HEK293 (cell line): ENCODE data around the gene ATP6V0E2.

Source experiments
- CTCF ChIA-PET: fragments of 350-600 bp; formaldehyde crosslinking; extraction: SDS; loops from one replicate; lab custom pipeline; 2021; ENCODE audit warnings: antibody characterized with exemption; lab: Yijun Ruan, JAX
- POLR2A ChIA-PET: fragments of 300-600 bp; formaldehyde crosslinking; extraction: SDS; loops from one replicate; lab custom pipeline; 2020; ENCODE audit warnings: antibody characterized with exemption, inconsistent platforms; lab: Yijun Ruan, JAX
- H3K27ac ChIP-seq: fragments of 200-500 bp; sonication (Bioruptor generic); 2 replicates; pipeline ENCODE4 v1.5.1; 2014; ENCODE audit warnings: low read depth, low read length, control low read depth, inconsistent platforms; ENCODE audit errors: extremely low read depth
- H3K36me3 ChIP-seq, 2 experiments: fragments of 200-500 bp in 1 of 2; sonication (Bioruptor generic) in 1 of 2; 1 replicate in 1 of 2; 2 replicates in 1 of 2; pipeline ENCODE4 v1.5.1; 2014 to 2017; ENCODE audit warnings: inconsistent platforms in 2 of 2, low read length in 2 of 2; ENCODE audit not compliant: control insufficient read depth in 2 of 2, insufficient read depth in 1 of 2
- H3K4me1 ChIP-seq: fragments of 200-500 bp; sonication (Bioruptor generic); 2 replicates; pipeline ENCODE4 v1.5.1; 2014; ENCODE audit warnings: mild to moderate bottlenecking, low read length, inconsistent platforms; ENCODE audit not compliant: control insufficient read depth, insufficient read depth
- H3K4me3 ChIP-seq: 2 replicates; pipeline ENCODE4 v1.5.1; 2011; ENCODE audit warnings: low read depth, mild to moderate bottlenecking, control low read depth, low read length, moderate library complexity
- H3K9me3 ChIP-seq: fragments of 200-500 bp; sonication (Bioruptor generic); 2 replicates; pipeline ENCODE4 v1.5.1; 2014; ENCODE audit warnings: low read depth, low read length, inconsistent platforms; ENCODE audit not compliant: control insufficient read depth, insufficient read depth
- GLI2 ChIP-seq: fragments of 450-650 bp; formaldehyde crosslinking; IDR thresholded peaks from 2 replicates; pipeline ENCODE4; 2017; ENCODE audit warnings: missing biosample characterization, missing genetic modification characterization, low read depth, borderline replicate concordance
- GLI4 ChIP-seq: fragments of 450-650 bp; formaldehyde crosslinking; IDR thresholded peaks from 2 replicates; pipeline ENCODE4 v1.5.1; 2016; ENCODE audit warnings: missing biosample characterization, missing genetic modification characterization
- HIC1 ChIP-seq: fragments of 450-650 bp; formaldehyde crosslinking; IDR thresholded peaks from 2 replicates; pipeline ENCODE4 v1.5.1; 2016; ENCODE audit warnings: missing biosample characterization, missing genetic modification characterization
- IKZF3 ChIP-seq: fragments of 450-650 bp; IDR thresholded peaks from 2 replicates; pipeline ENCODE4 v1.5.0; 2018; ENCODE audit warnings: missing biosample characterization, mild to moderate bottlenecking, missing genetic modification characterization, moderate library complexity
- ZBTB17 ChIP-seq: fragments of 450-650 bp; formaldehyde crosslinking; IDR thresholded peaks from 2 replicates; pipeline ENCODE4 v1.5.1; 2016; ENCODE audit warnings: missing biosample characterization, missing genetic modification characterization
- ZBTB8A ChIP-seq: fragments of 450-650 bp; formaldehyde crosslinking; IDR thresholded peaks from 2 replicates; pipeline ENCODE4 v1.5.1; 2016; ENCODE audit warnings: missing biosample characterization, missing genetic modification characterization
- ZEB2 ChIP-seq: fragments of 450-650 bp; formaldehyde crosslinking; IDR thresholded peaks from 2 replicates; pipeline ENCODE4 v1.5.1; 2016; ENCODE audit warnings: missing biosample characterization, missing genetic modification characterization
- ZNF140 ChIP-seq: fragments of 450-650 bp; formaldehyde crosslinking; IDR thresholded peaks from 2 replicates; pipeline ENCODE4 v1.5.1; 2016; ENCODE audit warnings: missing biosample characterization, missing genetic modification characterization
- ZNF18 ChIP-seq: fragments of 450-650 bp; formaldehyde crosslinking; IDR thresholded peaks from 2 replicates; pipeline ENCODE4 v1.5.1; 2016; ENCODE audit warnings: missing biosample characterization, missing genetic modification characterization
- ZNF239 ChIP-seq: fragments of 450-650 bp; formaldehyde crosslinking; IDR thresholded peaks from 2 replicates; pipeline ENCODE4 v1.5.1; 2016; ENCODE audit warnings: missing biosample characterization, missing genetic modification characterization
- ZNF292 ChIP-seq: fragments of 450-650 bp; formaldehyde crosslinking; IDR thresholded peaks from 2 replicates; pipeline ENCODE4 v1.5.1; 2016; ENCODE audit warnings: low read depth, missing biosample characterization, missing genetic modification characterization, borderline replicate concordance
- ZNF335 ChIP-seq: fragments of 450-650 bp; formaldehyde crosslinking; conservative IDR thresholded peaks from 2 replicates; pipeline ENCODE4 v1.5.1; 2016; ENCODE audit warnings: missing biosample characterization, missing genetic modification characterization
- ZNF362 ChIP-seq: fragments of 450-650 bp; formaldehyde crosslinking; IDR thresholded peaks from 2 replicates; pipeline ENCODE4 v1.5.1; 2016; ENCODE audit warnings: missing biosample characterization, missing genetic modification characterization
- ZNF37A ChIP-seq: fragments of 450-650 bp; IDR thresholded peaks from 2 replicates; pipeline ENCODE4 v1.5.1; 2018; ENCODE audit warnings: missing biosample characterization, missing genetic modification characterization
- ZNF596 ChIP-seq: fragments of 450-650 bp; IDR thresholded peaks from 2 replicates; pipeline ENCODE4 v1.5.0; 2018; ENCODE audit warnings: missing biosample characterization, mild to moderate bottlenecking, missing genetic modification characterization, moderate library complexity
- ZNF600 ChIP-seq: fragments of 450-650 bp; formaldehyde crosslinking; IDR thresholded peaks from 2 replicates; pipeline ENCODE4 v1.5.1; 2016; ENCODE audit warnings: missing biosample characterization, missing genetic modification characterization
- ZNF791 ChIP-seq: fragments of 450-650 bp; formaldehyde crosslinking; IDR thresholded peaks from 2 replicates; pipeline ENCODE4 v1.5.1; 2016; ENCODE audit warnings: missing biosample characterization, missing genetic modification characterization
- TF ChIP-seq, protein P1 (sequence below): fragments of 450-650 bp; formaldehyde crosslinking; IDR thresholded peaks from 2 replicates; pipeline ENCODE4 v1.5.1; 2016; ENCODE audit warnings: missing biosample characterization, missing genetic modification characterization
- TF ChIP-seq, protein P2 (sequence below): fragments of 450-650 bp; formaldehyde crosslinking; IDR thresholded peaks from 2 replicates; pipeline ENCODE4 v1.5.1; 2016; ENCODE audit warnings: missing biosample characterization, missing genetic modification characterization
- TF ChIP-seq, protein P3 (sequence below): fragments of 450-650 bp; formaldehyde crosslinking; IDR thresholded peaks from 2 replicates; pipeline ENCODE4 v1.5.1; 2016; ENCODE audit warnings: missing biosample characterization, missing genetic modification characterization
- TF ChIP-seq, protein P4 (sequence below): fragments of 450-650 bp; formaldehyde crosslinking; IDR thresholded peaks from 2 replicates; pipeline ENCODE4 v1.5.1; 2016; ENCODE audit warnings: missing biosample characterization, missing genetic modification characterization

Gene ATP6V0E2

GRCh38 chr7:149838224-149838991 is 35.4 kb upstream of the ATP6V0E2 start, which contains the start of gene ZNF862 (continued):
- no peak for TF ChIP-seq ZNF140
- peak; percentile 99 for TF ChIP-seq ZBTB17 (tag by site-specific recombination)
- no peak for TF ChIP-seq ZNF239 (tag by site-specific recombination)
- TF ChIP-seq, all 188 proteins: peak for 66

GRCh38 chr7:149838992-149839408 is 34.8 kb upstream of the ATP6V0E2 start:
- Histone ChIP-seq H3K4me1 (no peaks in the 10 kb centered on the region), H3K4me3 (peak overlapping the region; percentile 77), H3K9me3 (no peaks in the 10 kb centered on the region), H3K27ac (peak overlapping the region; percentile 65; the same call in 1 of the 2 replicates), H3K36me3 (no peaks in the 10 kb centered on the region)
- ChIA-PET CTCF (interaction anchor here (2.0 kb wide), 1 partner anchor 10 kb away, joined by 13 read pairs; no protein-coding TSS in a partner anchor), POLR2A (interaction anchor here (0.7 to 2.9 kb wide), 4 partner anchors 15 to 202 kb away, joined by 3 to 28 read pairs (median 3); no protein-coding TSS in a partner anchor)
- TF ChIP-seq ZNF600 (tag by site-specific recombination) (0 out of 2 replicates have a peak, but pooled peaks have one; percentile 71), GLI2 (no peak), ZEB2 (tag by site-specific recombination) (no peak), ZNF37A (tag by site-specific recombination) (no peak), ZNF335 (tag by site-specific recombination) (peak; percentile 67), IKZF3 (tag by site-specific recombination) (no peak), ZNF596 (tag by site-specific recombination) (no peak), ZNF292 (tag by site-specific recombination) (no peak), GLI4 (tag by site-specific recombination) (no peak)
- TF ChIP-seq, protein P1, sequence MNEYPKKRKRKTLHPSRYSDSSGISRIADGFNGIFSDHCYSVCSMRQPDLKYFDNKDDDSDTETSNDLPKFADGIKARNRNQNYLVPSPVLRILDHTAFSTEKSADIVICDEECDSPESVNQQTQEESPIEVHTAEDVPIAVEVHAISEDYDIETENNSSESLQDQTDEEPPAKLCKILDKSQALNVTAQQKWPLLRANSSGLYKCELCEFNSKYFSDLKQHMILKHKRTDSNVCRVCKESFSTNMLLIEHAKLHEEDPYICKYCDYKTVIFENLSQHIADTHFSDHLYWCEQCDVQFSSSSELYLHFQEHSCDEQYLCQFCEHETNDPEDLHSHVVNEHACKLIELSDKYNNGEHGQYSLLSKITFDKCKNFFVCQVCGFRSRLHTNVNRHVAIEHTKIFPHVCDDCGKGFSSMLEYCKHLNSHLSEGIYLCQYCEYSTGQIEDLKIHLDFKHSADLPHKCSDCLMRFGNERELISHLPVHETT (tag by site-specific recombination), result 0 out of 2 replicates have a peak, but pooled peaks have one; percentile 11
- TF ChIP-seq, protein P2, sequence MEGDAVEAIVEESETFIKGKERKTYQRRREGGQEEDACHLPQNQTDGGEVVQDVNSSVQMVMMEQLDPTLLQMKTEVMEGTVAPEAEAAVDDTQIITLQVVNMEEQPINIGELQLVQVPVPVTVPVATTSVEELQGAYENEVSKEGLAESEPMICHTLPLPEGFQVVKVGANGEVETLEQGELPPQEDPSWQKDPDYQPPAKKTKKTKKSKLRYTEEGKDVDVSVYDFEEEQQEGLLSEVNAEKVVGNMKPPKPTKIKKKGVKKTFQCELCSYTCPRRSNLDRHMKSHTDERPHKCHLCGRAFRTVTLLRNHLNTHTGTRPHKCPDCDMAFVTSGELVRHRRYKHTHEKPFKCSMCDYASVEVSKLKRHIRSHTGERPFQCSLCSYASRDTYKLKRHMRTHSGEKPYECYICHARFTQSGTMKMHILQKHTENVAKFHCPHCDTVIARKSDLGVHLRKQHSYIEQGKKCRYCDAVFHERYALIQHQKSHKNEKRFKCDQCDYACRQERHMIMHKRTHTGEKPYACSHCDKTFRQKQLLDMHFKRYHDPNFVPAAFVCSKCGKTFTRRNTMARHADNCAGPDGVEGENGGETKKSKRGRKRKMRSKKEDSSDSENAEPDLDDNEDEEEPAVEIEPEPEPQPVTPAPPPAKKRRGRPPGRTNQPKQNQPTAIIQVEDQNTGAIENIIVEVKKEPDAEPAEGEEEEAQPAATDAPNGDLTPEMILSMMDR (tag by site-specific recombination), result no peak
- TF ChIP-seq, protein P3, sequence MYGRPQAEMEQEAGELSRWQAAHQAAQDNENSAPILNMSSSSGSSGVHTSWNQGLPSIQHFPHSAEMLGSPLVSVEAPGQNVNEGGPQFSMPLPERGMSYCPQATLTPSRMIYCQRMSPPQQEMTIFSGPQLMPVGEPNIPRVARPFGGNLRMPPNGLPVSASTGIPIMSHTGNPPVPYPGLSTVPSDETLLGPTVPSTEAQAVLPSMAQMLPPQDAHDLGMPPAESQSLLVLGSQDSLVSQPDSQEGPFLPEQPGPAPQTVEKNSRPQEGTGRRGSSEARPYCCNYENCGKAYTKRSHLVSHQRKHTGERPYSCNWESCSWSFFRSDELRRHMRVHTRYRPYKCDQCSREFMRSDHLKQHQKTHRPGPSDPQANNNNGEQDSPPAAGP (tag by site-specific recombination), result no peak

DNA sequence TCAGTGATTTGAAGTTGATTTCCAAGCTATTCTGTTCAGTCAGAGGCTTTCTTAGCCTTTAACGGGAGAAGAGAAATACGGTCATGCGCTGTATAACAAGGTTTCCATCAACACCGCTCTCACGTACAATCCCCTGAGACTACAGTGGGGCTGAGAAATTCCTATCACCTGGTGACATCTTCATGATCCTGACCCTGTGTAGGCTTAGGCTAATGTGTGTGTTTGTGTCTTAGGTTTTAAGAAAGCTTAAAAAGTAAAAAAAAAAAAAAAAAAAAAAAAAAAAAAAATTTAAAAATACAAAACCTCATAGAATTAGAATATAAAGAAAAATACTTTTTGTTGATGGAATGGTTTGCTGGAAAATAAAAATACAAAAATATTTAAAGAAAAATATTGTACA is 33.8 kb upstream of the ATP6V0E2 start:
- ChIA-PET CTCF (interaction anchor here (0.7 to 2.0 kb wide), 2 partner anchors 9 to 33 kb away, joined by 4 to 13 read pairs; no protein-coding TSS in a partner anchor), POLR2A (interaction anchor here (0.6 to 2.9 kb wide), 5 partner anchors 14 to 476 kb away, joined by 3 to 28 read pairs (median 5); no protein-coding TSS in a partner anchor)
- Histone ChIP-seq H3K4me3 (no peak overlapping the region), H3K27ac (no peak overlapping the region), H3K9me3 (no peaks in the 10 kb centered on the region), H3K4me1 (no peaks in the 10 kb centered on the region), H3K36me3 (no peaks in the 10 kb centered on the region)
- TF ChIP-seq ZNF791 (tag by site-specific recombination), result no peak
- 0 out of 2 replicates have a peak, but pooled peaks have one; percentile 14 for TF ChIP-seq ZNF362 (tag by site-specific recombination)
- no peak for TF ChIP-seq ZBTB8A (tag by site-specific recombination)
- TF ChIP-seq, protein P4, sequence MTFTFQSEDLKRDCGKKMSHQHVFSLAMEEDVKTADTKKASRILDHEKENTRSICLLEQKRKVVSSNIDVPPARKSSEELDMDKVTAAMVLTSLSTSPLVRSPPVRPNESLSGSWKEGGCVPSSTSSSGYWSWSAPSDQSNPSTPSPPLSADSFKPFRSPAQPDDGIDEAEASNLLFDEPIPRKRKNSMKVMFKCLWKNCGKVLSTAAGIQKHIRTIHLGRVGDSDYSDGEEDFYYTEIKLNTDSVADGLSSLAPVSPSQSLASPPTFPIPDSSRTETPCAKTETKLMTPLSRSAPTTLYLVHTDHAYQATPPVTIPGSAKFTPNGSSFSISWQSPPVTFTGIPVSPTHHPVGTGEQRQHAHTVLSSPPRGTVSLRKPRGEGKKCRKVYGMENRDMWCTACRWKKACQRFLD (tag by site-specific recombination), result no peak
- no peak for TF ChIP-seq HIC1 (tag by site-specific recombination)
- TF ChIP-seq ZNF18 (tag by site-specific recombination), result no peak
